H1 (cell line): ENCODE measurements around the gene ZNF660. TPM values are rescaled to one million over a fixed set of nuclear protein-coding genes. Genes with fewer than 3 reads are reported as not detected.

Experiments used
- CTCF ChIA-PET: fragments of 300-600 bp; sonication (Branson Sonifier 250); formaldehyde crosslinking; loops from one replicate; lab custom pipeline; 2021; ENCODE audit not compliant: partially characterized antibody; lab: Charles Lee
- POLR2A ChIA-PET: fragments of 300-600 bp; sonication (Branson Sonifier 250); formaldehyde crosslinking; loops from one replicate; lab custom pipeline; 2021; ENCODE audit warnings: inconsistent platforms; ENCODE audit not compliant: partially characterized antibody; lab: Charles Lee
- DNase-seq, 2 experiments: peaks; one replicate each; pipeline versions ENCODE4 v3.0.0 to v3.0.0-alpha.2; 2010 to 2022; ENCODE audit warnings: low spot score in 2 of 2, low read depth in 1 of 2, mixed read lengths in 1 of 2
- FAIRE-seq: peaks from 2 replicates; lab custom pipeline; 2011; peaks lifted over from hg19 to GRCh38; lab: Jason Lieb, UNC
- H2AFZ ChIP-seq: 2 replicates; pipeline ENCODE4 v1.8.1; 2012; ENCODE audit warnings: low read length, inconsistent platforms
- H2AK5ac ChIP-seq: 2 replicates; pipeline ENCODE4 v1.6.1; 2013; ENCODE audit warnings: low read depth, low read length
- H2BK120ac ChIP-seq: replicated peaks from 2 replicates; pipeline ENCODE3; 2013; ENCODE audit warnings: low read depth, low read length, inconsistent platforms
- H2BK12ac ChIP-seq: 2 replicates; pipeline ENCODE4 v1.6.1; 2013; ENCODE audit warnings: low read depth, low read length
- H2BK15ac ChIP-seq: 2 replicates; pipeline ENCODE4 v1.6.1; 2013; ENCODE audit warnings: low read length
- H2BK20ac ChIP-seq: 2 replicates; pipeline ENCODE4 v1.6.1; 2013; ENCODE audit warnings: low read length
- H2BK5ac ChIP-seq: 2 replicates; pipeline ENCODE4 v1.6.1; 2013; ENCODE audit warnings: low read depth, low read length
- H3K14ac ChIP-seq: 2 replicates; pipeline ENCODE4 v1.6.1; 2013; ENCODE audit warnings: inconsistent platforms; ENCODE audit not compliant: insufficient read length
- H3K18ac ChIP-seq: 2 replicates; pipeline ENCODE4 v1.6.1; 2013; ENCODE audit warnings: low read length; ENCODE audit errors: extremely low read depth
- H3K23ac ChIP-seq: 2 replicates; pipeline ENCODE4 v1.6.1; 2013; ENCODE audit warnings: inconsistent platforms; ENCODE audit not compliant: insufficient read length
- H3K23me2 ChIP-seq: 2 replicates; pipeline ENCODE4 v1.6.1; 2013; ENCODE audit warnings: low read depth, low read length
- H3K27ac ChIP-seq: 2 replicates; pipeline ENCODE4 v1.6.1; 2011; ENCODE audit warnings: low read depth, low read length, inconsistent platforms
- H3K27me3 ChIP-seq, 4 experiments: replicated peaks in 1 of 4; 1 replicate in 1 of 4; 2 replicates in 3 of 4; pipeline versions ENCODE4 v1.6.1 to v1.8.1; 2011 to 2013; ENCODE audit warnings: low read length in 3 of 4, mild to moderate bottlenecking in 3 of 4, inconsistent platforms in 2 of 4, mixed read lengths in 2 of 4, moderate library complexity in 1 of 4; ENCODE audit not compliant: control insufficient read depth in 3 of 4, insufficient read depth in 3 of 4; ENCODE audit errors: extremely low read depth in 1 of 4
- H3K36me3 ChIP-seq, 4 experiments: 2 replicates each; pipeline versions ENCODE4 v1.6.1 to v1.8.1; 2011 to 2013; ENCODE audit warnings: mild to moderate bottlenecking in 4 of 4, low read length in 3 of 4, moderate library complexity in 2 of 4, control low read depth in 1 of 4, inconsistent platforms in 1 of 4; ENCODE audit not compliant: insufficient read depth in 4 of 4, control insufficient read depth in 2 of 4
- H3K4ac ChIP-seq: replicated peaks from 2 replicates; pipeline ENCODE3; 2013; ENCODE audit warnings: low read length, low read depth, mixed read lengths, inconsistent platforms; ENCODE audit not compliant: insufficient read length
- H3K4me1 ChIP-seq, 4 experiments: replicated peaks in 1 of 4; 1 replicate in 1 of 4; 2 replicates in 3 of 4; pipeline versions ENCODE4 v1.6.1 to v1.8.1; 2011 to 2013; ENCODE audit warnings: low read length in 3 of 4, inconsistent platforms in 2 of 4, mixed read lengths in 1 of 4; ENCODE audit not compliant: insufficient read depth in 4 of 4, control insufficient read depth in 3 of 4
- H3K4me2 ChIP-seq, 2 experiments: 2 replicates each; pipeline versions ENCODE4 v1.6.1 to v1.8.1; 2011 to 2013; ENCODE audit warnings: low read depth in 2 of 2, low read length in 2 of 2, control low read depth in 1 of 2, inconsistent platforms in 1 of 2, mild to moderate bottlenecking in 1 of 2; ENCODE audit not compliant: insufficient read depth in 1 of 2
- H3K4me3 ChIP-seq, 4 experiments: fragments of 200-600, 300-600 bp in 1 of 4; sonication (generic), shearing (Covaris generic), sonication (Bioruptor Twin) in 1 of 4; 2 replicates each; pipeline versions ENCODE4 v1.5.1 to v1.8.1; 2011 to 2016; ENCODE audit warnings: low read length in 4 of 4, low read depth in 3 of 4, control low read depth in 2 of 4, inconsistent platforms in 2 of 4, mild to moderate bottlenecking in 2 of 4, mixed read lengths in 1 of 4, moderate library complexity in 1 of 4; ENCODE audit not compliant: insufficient read depth in 2 of 4; ENCODE audit errors: extremely low read depth in 1 of 4
- H3K56ac ChIP-seq: replicated peaks from 2 replicates; pipeline ENCODE3; 2013; ENCODE audit warnings: low read depth, mild to moderate bottlenecking, mixed read lengths, low read length, inconsistent platforms; ENCODE audit not compliant: insufficient read length
- H3K79me1 ChIP-seq: 2 replicates; pipeline ENCODE4 v1.6.1; 2013; ENCODE audit warnings: low read depth, low read length, control low read depth
- H3K79me2 ChIP-seq, 2 experiments: 2 replicates each; pipeline versions ENCODE4 v1.6.1 to v1.8.1; 2012 to 2013; ENCODE audit warnings: low read length in 2 of 2, mild to moderate bottlenecking in 2 of 2, inconsistent platforms in 1 of 2; ENCODE audit not compliant: insufficient read depth in 2 of 2, control insufficient read depth in 1 of 2
- H3K9ac ChIP-seq, 4 experiments: replicated peaks in 1 of 4; 1 replicate in 1 of 4; 2 replicates in 3 of 4; pipeline versions ENCODE4 v1.6.1 to v1.8.1; 2011 to 2013; ENCODE audit warnings: low read depth in 3 of 4, low read length in 3 of 4, control low read depth in 2 of 4, mild to moderate bottlenecking in 2 of 4, moderate library complexity in 2 of 4, inconsistent platforms in 1 of 4; ENCODE audit errors: extremely low read depth in 1 of 4
- H3K9me3 ChIP-seq, 2 experiments: 2 replicates each; pipeline versions ENCODE4 v1.6.1 to v1.8.1; 2012 to 2013; ENCODE audit warnings: mild to moderate bottlenecking in 2 of 2, moderate library complexity in 2 of 2, control low read depth in 1 of 2, inconsistent platforms in 1 of 2, low read depth in 1 of 2, low read length in 1 of 2, mixed read lengths in 1 of 2; ENCODE audit not compliant: insufficient read depth in 2 of 2
- H4K20me1 ChIP-seq, 2 experiments: replicated peaks in 1 of 2; 2 replicates each; pipeline versions ENCODE3 to v1.8.1; 2011 to 2013; ENCODE audit warnings: inconsistent platforms in 2 of 2, low read length in 2 of 2, mild to moderate bottlenecking in 1 of 2; ENCODE audit not compliant: insufficient read depth in 2 of 2, control insufficient read depth in 1 of 2
- H4K5ac ChIP-seq: 2 replicates; pipeline ENCODE4 v1.6.1; 2013; ENCODE audit warnings: low read length, low read depth, mixed read lengths, inconsistent platforms; ENCODE audit not compliant: insufficient read length
- H4K8ac ChIP-seq: 2 replicates; pipeline ENCODE4 v1.8.0; 2013; ENCODE audit warnings: mild to moderate bottlenecking, moderate library complexity, low read length, inconsistent platforms; ENCODE audit not compliant: insufficient read depth; ENCODE audit errors: extremely low read depth
- H4K91ac ChIP-seq: replicated peaks from 2 replicates; pipeline ENCODE3; 2013; ENCODE audit warnings: low read length, mixed read lengths, inconsistent platforms; ENCODE audit not compliant: insufficient read length
- BACH1 ChIP-seq: IDR thresholded peaks from 2 replicates; pipeline ENCODE4 v1.6.1; 2012; ENCODE audit warnings: low read length, improper control_type of control experiment
- BRCA1 ChIP-seq: IDR thresholded peaks from 2 replicates; pipeline ENCODE4 v1.6.1; 2012; ENCODE audit warnings: low read depth, low read length, improper control_type of control experiment
- CTBP2 ChIP-seq: IDR thresholded peaks from 2 replicates; pipeline ENCODE4 v1.7.0; 2011; ENCODE audit warnings: borderline replicate concordance, mild to moderate bottlenecking, moderate library complexity, mixed read lengths, low read length; ENCODE audit not compliant: insufficient read depth, insufficient read length
- NANOG ChIP-seq: IDR thresholded peaks from 2 replicates; pipeline ENCODE4 v1.6.1; 2011; ENCODE audit warnings: low read length, low read depth, mild to moderate bottlenecking, inconsistent platforms; ENCODE audit not compliant: insufficient read depth, poor library complexity, severe bottlenecking
- POLR2A ChIP-seq, 2 experiments: IDR thresholded peaks; 1 replicate in 1 of 2; 2 replicates in 1 of 2; pipeline ENCODE4 v1.6.1; 2011; ENCODE audit warnings: low read depth in 2 of 2, low read length in 2 of 2, mild to moderate bottlenecking in 2 of 2; ENCODE audit errors: control extremely low read depth in 1 of 2
- RXRA ChIP-seq: IDR thresholded peaks from 2 replicates; pipeline ENCODE4 v1.6.1; 2011; ENCODE audit warnings: low read depth, mild to moderate bottlenecking, low read length, moderate library complexity; ENCODE audit not compliant: insufficient read depth
- SAP30 ChIP-seq: fragments of 300-600 bp; sonication (generic); IDR thresholded peaks from 2 replicates; pipeline ENCODE4 v1.7.1; 2012; ENCODE audit warnings: low read length, moderate library complexity, mild to moderate bottlenecking, inconsistent platforms; ENCODE audit not compliant: insufficient read depth, insufficient replicate concordance
- SIRT6 ChIP-seq: IDR thresholded peaks from one replicate; pipeline ENCODE4 v1.7.1; 2012; ENCODE audit warnings: low read length, inconsistent platforms
- SP2 ChIP-seq: IDR thresholded peaks from 2 replicates; pipeline ENCODE4 v1.6.1; 2012; ENCODE audit warnings: mild to moderate bottlenecking, low read length, inconsistent platforms
- TAF7 ChIP-seq: optimal IDR thresholded peaks from 2 replicates; pipeline ENCODE3; 2011; ENCODE audit warnings: low read depth, mild to moderate bottlenecking, inconsistent platforms, low read length, moderate library complexity, borderline replicate concordance
- TEAD4 ChIP-seq: IDR thresholded peaks from 2 replicates; pipeline ENCODE4 v1.6.1; 2012; ENCODE audit warnings: low read depth, low read length, inconsistent platforms, mixed read lengths
- YY1 ChIP-seq: IDR thresholded peaks from 2 replicates; pipeline ENCODE4 v1.6.1; 2011; ENCODE audit warnings: low read depth, mild to moderate bottlenecking, low read length
- WGBS, 2 experiments: shearing (Covaris generic) in 1 of 2; methylation state at CpG; one replicate each; pipeline versions ENCODE4 v1.1.6 to v1.1.7; 2013 to 2015; ENCODE audit warnings: low lambda C conversion rate in 2 of 2, mixed read lengths in 2 of 2, inconsistent platforms in 1 of 2, low coverage in 1 of 2, missing lambda C conversion rate in 1 of 2; ENCODE audit not compliant: insufficient replicate concordance in 2 of 2, insufficient coverage in 1 of 2, insufficient read length in 1 of 2; ENCODE audit errors: extremely low coverage in 1 of 2, missing lambda C conversion rate in 1 of 2; 5-methylcytosine and 5-hydroxymethylcytosine counted together
- polyA plus RNA-seq, 7 experiments: library from polyadenylated mRNA; depleted of rRNA in 3 of 7; stranded (reverse) in 5 of 7; unstranded in 2 of 7; fragments of >200 nt in 5 of 7; fragments of 200-250 nt in 2 of 7; gene quantifications; 1 replicate in 5 of 7; 2 replicates in 1 of 7; 4 replicates in 1 of 7; pipeline versions ENCODE4 v1.2.1 to v1.2.3, GENCODE V29; 2011 to 2013; ENCODE audit warnings: missing spikeins in 2 of 7, mixed read lengths in 2 of 7
- total RNA-seq: library from RNA; stranded (reverse); fragmentation: NEBNext Ultra II Directional; extraction: Animal tissue kit (Norgen Biotek cat#: 25700); gene quantifications from 2 replicates; pipeline ENCODE4 v1.2.1, GENCODE V29; 2021
- TF ChIP-seq, protein P1 (sequence below): IDR thresholded peaks from 2 replicates; pipeline ENCODE4 v1.6.1; 2012; ENCODE audit warnings: low read length, inconsistent platforms

The ZNF660 gene
- total and polyA plus RNA-seq, 2 of the 8 experiments (the other 6 are each of a cell fraction or from before 2014, with no cell fraction given), result 3.1 to 13.0 TPM

DNA sequence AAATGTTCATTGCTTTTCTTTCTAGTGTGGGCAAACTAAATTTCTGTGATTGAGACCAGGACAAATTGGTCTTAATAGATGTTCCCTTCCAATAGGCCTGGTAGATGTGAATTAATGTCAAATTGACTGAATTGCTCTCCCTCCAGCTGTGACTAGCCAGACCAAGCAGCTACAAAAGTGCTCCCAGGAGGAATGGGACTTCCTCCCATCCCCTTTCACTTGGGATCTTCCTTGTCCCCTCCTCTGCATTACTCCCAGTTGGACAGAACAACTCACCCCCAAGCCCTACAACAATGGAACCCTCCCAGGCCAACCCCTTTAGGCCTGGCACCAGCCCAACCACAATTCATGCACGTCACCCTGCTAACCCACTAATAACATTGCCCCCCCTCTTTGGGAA lies 49.4 kb upstream of the ZNF660 start:
- no peak overlapping the region for H3K23ac ChIP-seq
- H3K4me1 ChIP-seq, result no peaks in the 10 kb centered on the region
- no peak overlapping the region for H3K18ac ChIP-seq
- H4K91ac ChIP-seq, result no peak overlapping the region
- no peak overlapping the region for H2BK120ac ChIP-seq
- ChIA-PET CTCF (interaction anchor here (1.0 kb wide), 1 partner anchor 297 kb away, joined by 3 read pairs; no protein-coding TSS in a partner anchor), POLR2A (interaction anchor here (1.0 to 1.2 kb wide), 2 partner anchors 19 to 34 kb away, joined by 3 read pairs; partner anchors contain the start of gene ZKSCAN7)
- H3K36me3 ChIP-seq, result no peaks in the 10 kb centered on the region
- no peak overlapping the region for H2AK5ac ChIP-seq
- H2BK15ac ChIP-seq, result no peak overlapping the region
- FAIRE-seq (no peak), DNase-seq (no peak)
- H3K9ac ChIP-seq, result no peak overlapping the region
- H3K79me1 ChIP-seq, result no peaks in the 10 kb centered on the region
- peaks cover 0 to 3% (median 0%) of the 10 kb centered on the region in 4 experiments; a peak in 3 of 7 replicates for H3K27me3 ChIP-seq
- no peak overlapping the region for H3K56ac ChIP-seq
- no peak overlapping the region for H4K8ac ChIP-seq
- no peak overlapping the region for H3K4me2 ChIP-seq
- TF ChIP-seq SP2 (no peak), RXRA (no peak), TAF7 (no peak), YY1 (no peak), POLR2A (IDR thresholded peaks at IDR 0.05; ENCODE audit: control extremely low read depth in 1 of 2, low read depth in 2 of 2, low read length in 2 of 2) (no peak), BRCA1 (no peak), SIRT6 (no peak), TEAD4 (no peak), BACH1 (no peak), CTBP2 (no peak), NANOG (no peak), SAP30 (no peak)
- TF ChIP-seq, protein P1, sequence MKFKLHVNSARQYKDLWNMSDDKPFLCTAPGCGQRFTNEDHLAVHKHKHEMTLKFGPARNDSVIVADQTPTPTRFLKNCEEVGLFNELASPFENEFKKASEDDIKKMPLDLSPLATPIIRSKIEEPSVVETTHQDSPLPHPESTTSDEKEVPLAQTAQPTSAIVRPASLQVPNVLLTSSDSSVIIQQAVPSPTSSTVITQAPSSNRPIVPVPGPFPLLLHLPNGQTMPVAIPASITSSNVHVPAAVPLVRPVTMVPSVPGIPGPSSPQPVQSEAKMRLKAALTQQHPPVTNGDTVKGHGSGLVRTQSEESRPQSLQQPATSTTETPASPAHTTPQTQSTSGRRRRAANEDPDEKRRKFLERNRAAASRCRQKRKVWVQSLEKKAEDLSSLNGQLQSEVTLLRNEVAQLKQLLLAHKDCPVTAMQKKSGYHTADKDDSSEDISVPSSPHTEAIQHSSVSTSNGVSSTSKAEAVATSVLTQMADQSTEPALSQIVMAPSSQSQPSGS, result no peak
- WGBS, 2 experiments, result 73% methylated on average over 1 of the region's 1 CpG; no CpG with 5 or more reads in 1 of the 2 experiments
- no peak overlapping the region for H2BK12ac ChIP-seq
- H2BK20ac ChIP-seq, result no peak overlapping the region
- H3K14ac ChIP-seq, result no peak overlapping the region
- no peak overlapping the region for H2BK5ac ChIP-seq
- no peaks in the 10 kb centered on the region for H3K23me2 ChIP-seq
- no peak overlapping the region for H2AFZ ChIP-seq
- H3K27ac ChIP-seq, result no peak overlapping the region
- H4K20me1 ChIP-seq, result no peaks in the 10 kb centered on the region
- H3K79me2 ChIP-seq, result no peaks in the 10 kb centered on the region
- no peak overlapping the region for H4K5ac ChIP-seq
- no peak overlapping the region for H3K4me3 ChIP-seq
- no peak overlapping the region for H3K4ac ChIP-seq
- H3K9me3 ChIP-seq, result peaks cover 0 to 2% of the 10 kb centered on the region in 2 experiments; a peak in 3 of 4 replicates
